Transverse colon (tissue), 4 donors: ENCODE data around the gene TMEM205.
"Not testable (repeated sequence)": the region's sequence is repeated elsewhere in the genome, so short reads cannot be mapped to it uniquely, and the experiment has no call there.

Source experiments
- EP300 ChIP-seq: sonication (generic); formaldehyde crosslinking; IDR thresholded peaks from one replicate; pipeline ENCODE4 v1.6.1; 2017; ENCODE audit warnings: antibody characterized with exemption, low read depth
- POLR2A ChIP-seq: fragments of 450-650 bp; IDR thresholded peaks from one replicate; pipeline ENCODE4 v1.6.1; 2016; ENCODE audit warnings: antibody characterized with exemption, mild to moderate bottlenecking, moderate library complexity
- POLR2AphosphoS5 ChIP-seq, 3 donors: sonication (generic); formaldehyde crosslinking; IDR thresholded peaks; one replicate each; pipeline ENCODE4 v1.6.1; 2016; ENCODE audit warnings: antibody characterized with exemption in 3 of 3
- TF ChIP-seq, protein P1 (sequence below), 5 experiments: fragments of 200-600 bp in 3 of 5; fragments of 450-650 bp in 2 of 5; sonication (generic) in 3 of 5; IDR thresholded peaks; 1 replicate in 2 of 5; 2 replicates in 3 of 5; pipeline ENCODE4 v1.5.1; 2016 to 2017; ENCODE audit warnings: antibody characterized with exemption in 5 of 5, inconsistent platforms in 3 of 5, mild to moderate bottlenecking in 2 of 5, moderate library complexity in 1 of 5

GRCh38 chr19:11340099-11340467 lies 6.0 kb downstream of the TMEM205 start:
- TF ChIP-seq, protein P1, sequence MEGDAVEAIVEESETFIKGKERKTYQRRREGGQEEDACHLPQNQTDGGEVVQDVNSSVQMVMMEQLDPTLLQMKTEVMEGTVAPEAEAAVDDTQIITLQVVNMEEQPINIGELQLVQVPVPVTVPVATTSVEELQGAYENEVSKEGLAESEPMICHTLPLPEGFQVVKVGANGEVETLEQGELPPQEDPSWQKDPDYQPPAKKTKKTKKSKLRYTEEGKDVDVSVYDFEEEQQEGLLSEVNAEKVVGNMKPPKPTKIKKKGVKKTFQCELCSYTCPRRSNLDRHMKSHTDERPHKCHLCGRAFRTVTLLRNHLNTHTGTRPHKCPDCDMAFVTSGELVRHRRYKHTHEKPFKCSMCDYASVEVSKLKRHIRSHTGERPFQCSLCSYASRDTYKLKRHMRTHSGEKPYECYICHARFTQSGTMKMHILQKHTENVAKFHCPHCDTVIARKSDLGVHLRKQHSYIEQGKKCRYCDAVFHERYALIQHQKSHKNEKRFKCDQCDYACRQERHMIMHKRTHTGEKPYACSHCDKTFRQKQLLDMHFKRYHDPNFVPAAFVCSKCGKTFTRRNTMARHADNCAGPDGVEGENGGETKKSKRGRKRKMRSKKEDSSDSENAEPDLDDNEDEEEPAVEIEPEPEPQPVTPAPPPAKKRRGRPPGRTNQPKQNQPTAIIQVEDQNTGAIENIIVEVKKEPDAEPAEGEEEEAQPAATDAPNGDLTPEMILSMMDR (IDR thresholded peaks at IDR 0.05) = not testable (repeated sequence)
- TF ChIP-seq EP300; POLR2A; POLR2AphosphoS5 (IDR thresholded peaks at IDR 0.05): not testable (repeated sequence)
